WTC11 (cell line): Measurements from ENCODE around the gene NELL1.

ENCODE experiments used
- ELF4 ChIP-seq: sonication (generic); formaldehyde crosslinking; IDR thresholded peaks from 2 replicates; pipeline ENCODE4 v1.8.1; 2022; ENCODE audit warnings: low read depth, mild to moderate bottlenecking, moderate library complexity, missing genetic modification reagents
- FOXJ3 ChIP-seq: sonication (generic); formaldehyde crosslinking; IDR thresholded peaks from 2 replicates; pipeline ENCODE4 v1.9.0; 2021; ENCODE audit warnings: missing genetic modification reagents, mild to moderate bottlenecking, borderline replicate concordance
- MYBL2 ChIP-seq: sonication (generic); formaldehyde crosslinking; IDR thresholded peaks from 2 replicates; pipeline ENCODE4 v1.8.1; 2023; ENCODE audit warnings: mild to moderate bottlenecking, moderate library complexity, missing genetic modification reagents
- NFYB ChIP-seq: sonication (generic); formaldehyde crosslinking; conservative IDR thresholded peaks from 2 replicates; pipeline ENCODE4 v1.8.0; 2022; ENCODE audit warnings: low read depth, missing genetic modification reagents
- ZNF121 ChIP-seq: sonication (generic); formaldehyde crosslinking; IDR thresholded peaks from 2 replicates; pipeline ENCODE4 v1.8.0; 2023; ENCODE audit warnings: missing genetic modification reagents
- TF ChIP-seq, protein P1 (sequence below): sonication (generic); formaldehyde crosslinking; conservative IDR thresholded peaks from 2 replicates; pipeline ENCODE4 v1.8.1; 2022; ENCODE audit warnings: mild to moderate bottlenecking, missing genetic modification reagents
- TF ChIP-seq, protein P2 (sequence below): sonication (generic); formaldehyde crosslinking; IDR thresholded peaks from 2 replicates; pipeline ENCODE4 v1.8.0; 2022; ENCODE audit warnings: mild to moderate bottlenecking, missing genetic modification reagents
- TF ChIP-seq, protein P3 (sequence below): sonication (generic); formaldehyde crosslinking; IDR thresholded peaks from 2 replicates; pipeline ENCODE4 v1.8.1; 2023; ENCODE audit warnings: mild to moderate bottlenecking, missing genetic modification reagents, moderate library complexity
- TF ChIP-seq, protein P4 (sequence below): fragments of 200-600 bp; IDR thresholded peaks from 2 replicates; pipeline ENCODE4 v1.8.0; 2022; ENCODE audit warnings: antibody characterized with exemption
- TF ChIP-seq, protein P5 (sequence below): sonication (generic); formaldehyde crosslinking; IDR thresholded peaks from 2 replicates; pipeline ENCODE4 v1.8.0; 2022; ENCODE audit warnings: mild to moderate bottlenecking, missing genetic modification reagents
- TF ChIP-seq, protein P6 (sequence below): sonication (generic); formaldehyde crosslinking; IDR thresholded peaks from 2 replicates; pipeline ENCODE4 v1.8.1; 2023; ENCODE audit warnings: mild to moderate bottlenecking, missing genetic modification reagents, moderate library complexity

DNA sequence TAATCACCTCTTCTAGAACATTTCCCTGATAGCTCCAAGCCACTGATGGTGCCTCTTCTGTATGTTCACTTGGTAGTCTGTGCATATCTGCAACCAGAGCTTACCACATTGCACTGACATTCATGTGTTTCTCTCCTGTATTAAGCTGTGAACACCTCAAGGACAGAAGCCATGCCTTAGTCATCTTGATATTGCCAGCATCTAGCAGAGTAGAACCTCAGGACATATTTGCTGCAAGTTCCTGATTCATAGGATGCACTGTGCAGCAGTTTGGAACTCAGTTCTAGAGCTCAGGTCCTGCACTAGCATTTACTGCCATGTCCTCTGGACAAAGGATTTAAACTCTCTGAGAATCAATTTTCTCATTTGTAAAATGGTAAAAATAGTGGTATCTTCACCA, 801.1 kb downstream of the NELL1 start:
- TF ChIP-seq, protein P1, sequence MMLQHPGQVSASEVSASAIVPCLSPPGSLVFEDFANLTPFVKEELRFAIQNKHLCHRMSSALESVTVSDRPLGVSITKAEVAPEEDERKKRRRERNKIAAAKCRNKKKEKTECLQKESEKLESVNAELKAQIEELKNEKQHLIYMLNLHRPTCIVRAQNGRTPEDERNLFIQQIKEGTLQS (CRISPR knock-in tag): no peak
- TF ChIP-seq, protein P2, sequence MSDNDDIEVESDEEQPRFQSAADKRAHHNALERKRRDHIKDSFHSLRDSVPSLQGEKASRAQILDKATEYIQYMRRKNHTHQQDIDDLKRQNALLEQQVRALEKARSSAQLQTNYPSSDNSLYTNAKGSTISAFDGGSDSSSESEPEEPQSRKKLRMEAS: no peak
- TF ChIP-seq, protein P3, sequence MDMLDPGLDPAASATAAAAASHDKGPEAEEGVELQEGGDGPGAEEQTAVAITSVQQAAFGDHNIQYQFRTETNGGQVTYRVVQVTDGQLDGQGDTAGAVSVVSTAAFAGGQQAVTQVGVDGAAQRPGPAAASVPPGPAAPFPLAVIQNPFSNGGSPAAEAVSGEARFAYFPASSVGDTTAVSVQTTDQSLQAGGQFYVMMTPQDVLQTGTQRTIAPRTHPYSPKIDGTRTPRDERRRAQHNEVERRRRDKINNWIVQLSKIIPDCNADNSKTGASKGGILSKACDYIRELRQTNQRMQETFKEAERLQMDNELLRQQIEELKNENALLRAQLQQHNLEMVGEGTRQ (CRISPR knock-in tag): no peak
- TF ChIP-seq, protein P4, sequence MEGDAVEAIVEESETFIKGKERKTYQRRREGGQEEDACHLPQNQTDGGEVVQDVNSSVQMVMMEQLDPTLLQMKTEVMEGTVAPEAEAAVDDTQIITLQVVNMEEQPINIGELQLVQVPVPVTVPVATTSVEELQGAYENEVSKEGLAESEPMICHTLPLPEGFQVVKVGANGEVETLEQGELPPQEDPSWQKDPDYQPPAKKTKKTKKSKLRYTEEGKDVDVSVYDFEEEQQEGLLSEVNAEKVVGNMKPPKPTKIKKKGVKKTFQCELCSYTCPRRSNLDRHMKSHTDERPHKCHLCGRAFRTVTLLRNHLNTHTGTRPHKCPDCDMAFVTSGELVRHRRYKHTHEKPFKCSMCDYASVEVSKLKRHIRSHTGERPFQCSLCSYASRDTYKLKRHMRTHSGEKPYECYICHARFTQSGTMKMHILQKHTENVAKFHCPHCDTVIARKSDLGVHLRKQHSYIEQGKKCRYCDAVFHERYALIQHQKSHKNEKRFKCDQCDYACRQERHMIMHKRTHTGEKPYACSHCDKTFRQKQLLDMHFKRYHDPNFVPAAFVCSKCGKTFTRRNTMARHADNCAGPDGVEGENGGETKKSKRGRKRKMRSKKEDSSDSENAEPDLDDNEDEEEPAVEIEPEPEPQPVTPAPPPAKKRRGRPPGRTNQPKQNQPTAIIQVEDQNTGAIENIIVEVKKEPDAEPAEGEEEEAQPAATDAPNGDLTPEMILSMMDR: no peak
- TF ChIP-seq ELF4 (CRISPR knock-in tag) (no peak), NFYB (CRISPR knock-in tag) (no peak), FOXJ3 (CRISPR knock-in tag) (no peak), MYBL2 (no peak), ZNF121 (CRISPR knock-in tag) (no peak)
- TF ChIP-seq, protein P5, sequence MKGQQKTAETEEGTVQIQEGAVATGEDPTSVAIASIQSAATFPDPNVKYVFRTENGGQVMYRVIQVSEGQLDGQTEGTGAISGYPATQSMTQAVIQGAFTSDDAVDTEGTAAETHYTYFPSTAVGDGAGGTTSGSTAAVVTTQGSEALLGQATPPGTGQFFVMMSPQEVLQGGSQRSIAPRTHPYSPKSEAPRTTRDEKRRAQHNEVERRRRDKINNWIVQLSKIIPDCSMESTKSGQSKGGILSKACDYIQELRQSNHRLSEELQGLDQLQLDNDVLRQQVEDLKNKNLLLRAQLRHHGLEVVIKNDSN: no peak
- TF ChIP-seq, protein P6, sequence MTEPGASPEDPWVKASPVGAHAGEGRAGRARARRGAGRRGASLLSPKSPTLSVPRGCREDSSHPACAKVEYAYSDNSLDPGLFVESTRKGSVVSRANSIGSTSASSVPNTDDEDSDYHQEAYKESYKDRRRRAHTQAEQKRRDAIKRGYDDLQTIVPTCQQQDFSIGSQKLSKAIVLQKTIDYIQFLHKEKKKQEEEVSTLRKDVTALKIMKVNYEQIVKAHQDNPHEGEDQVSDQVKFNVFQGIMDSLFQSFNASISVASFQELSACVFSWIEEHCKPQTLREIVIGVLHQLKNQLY (CRISPR knock-in tag): no peak
